ENCODE results near the gene FCRLB. TPM values are rescaled to one million over a fixed set of nuclear protein-coding genes. Genes with fewer than 3 reads are reported as not detected.

The FCRLB gene
- polyA plus RNA-seq, 3 donors, result 0.36 to 0.44 (median 0.39) TPM

DNA sequence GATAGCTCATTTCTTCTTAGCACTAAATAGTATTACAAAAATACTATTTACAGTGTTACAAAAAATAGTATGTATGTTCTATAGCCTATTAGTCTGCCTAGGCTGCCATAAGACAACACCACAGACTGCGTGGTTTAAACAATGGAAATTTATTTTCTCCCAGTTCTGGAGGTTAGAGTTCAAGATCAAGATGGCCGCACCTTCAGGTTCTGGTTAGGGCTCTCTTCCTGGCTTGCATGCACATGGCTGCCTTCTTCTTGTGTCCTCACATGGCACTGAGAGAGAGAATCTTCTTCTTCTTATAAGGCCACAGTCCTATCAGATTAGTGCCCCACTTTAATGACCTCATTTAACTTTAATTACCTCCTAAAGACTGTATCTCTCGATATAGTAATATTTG is 48.9 kb downstream of the FCRLB start:
- no peaks in the 10 kb centered on the region for H3K9me3 Mint-ChIP-seq

GRCh38 chr1:161771161-161771560 is 49.8 kb downstream of the FCRLB start:
- Histone ChIP-seq H3K27ac (ENCODE audit: low read depth in 1 of 2, low read length in 2 of 2) (peak overlapping the region in 1 of 2 donors; percentile 58), H4K20me1 (ENCODE audit: insufficient read depth, low read length) (peaks cover 37% of the 10 kb centered on the region), H3K79me2 (ENCODE audit: insufficient read depth, low read length) (peaks cover 89% of the 10 kb centered on the region), H3K4me2 (replicated peaks; ENCODE audit: extremely low read depth, low read length, poor library complexity, severe bottlenecking) (peak overlapping the region; percentile 62), H3K27me3 (ENCODE audit: control insufficient read depth in 2 of 2, insufficient read depth in 2 of 2, low read length in 2 of 2) (no peaks in the 10 kb centered on the region), H3K4me3 (replicated peaks in 1 of 3; ENCODE audit: low read depth in 2 of 3, low read length in 3 of 3) (peak overlapping the region in 1 of 3 experiments; percentile 36), H3K4me1 (ENCODE audit: control insufficient read depth in 1 of 2, insufficient read depth in 2 of 2, low read length in 2 of 2) (peaks cover 53 to 75% of the 10 kb centered on the region in 2 donors), H3K9me3 (replicated peaks in 1 of 2; ENCODE audit: control insufficient read depth in 1 of 2, insufficient read depth in 1 of 2, low read length in 2 of 2) (no peaks in the 10 kb centered on the region), H3K36me3 (replicated peaks in 1 of 2; ENCODE audit: control insufficient read depth in 1 of 2, insufficient read depth in 2 of 2, low read length in 2 of 2) (no peaks in the 10 kb centered on the region), H3K9ac (ENCODE audit: insufficient read depth, low read length, poor library complexity, severe bottlenecking) (no peak overlapping the region), H2AFZ (ENCODE audit: insufficient read depth, low read depth, low read length, poor library complexity, severe bottlenecking) (no peak overlapping the region)
- Mint-ChIP-seq H3K27ac (no peak overlapping the region), H3K4me3 (no peak overlapping the region), H3K27me3 (ENCODE audit: low read depth in 3 of 3) (no peaks in the 10 kb centered on the region), H3K4me1 (peaks cover 28% of the 10 kb centered on the region), H3K9me3 (no peaks in the 10 kb centered on the region), H3K36me3 (peaks cover 3 to 7% of the 10 kb centered on the region in 2 donors)
- intact Hi-C loops (cut with micrococcal nuclease), result no loop called here
- no CpG with 5 or more reads among the region's 5 CpGs for WGBS (ENCODE audit: insufficient coverage)
- DNase-seq, result no peak
- TF ChIP-seq, protein P1, sequence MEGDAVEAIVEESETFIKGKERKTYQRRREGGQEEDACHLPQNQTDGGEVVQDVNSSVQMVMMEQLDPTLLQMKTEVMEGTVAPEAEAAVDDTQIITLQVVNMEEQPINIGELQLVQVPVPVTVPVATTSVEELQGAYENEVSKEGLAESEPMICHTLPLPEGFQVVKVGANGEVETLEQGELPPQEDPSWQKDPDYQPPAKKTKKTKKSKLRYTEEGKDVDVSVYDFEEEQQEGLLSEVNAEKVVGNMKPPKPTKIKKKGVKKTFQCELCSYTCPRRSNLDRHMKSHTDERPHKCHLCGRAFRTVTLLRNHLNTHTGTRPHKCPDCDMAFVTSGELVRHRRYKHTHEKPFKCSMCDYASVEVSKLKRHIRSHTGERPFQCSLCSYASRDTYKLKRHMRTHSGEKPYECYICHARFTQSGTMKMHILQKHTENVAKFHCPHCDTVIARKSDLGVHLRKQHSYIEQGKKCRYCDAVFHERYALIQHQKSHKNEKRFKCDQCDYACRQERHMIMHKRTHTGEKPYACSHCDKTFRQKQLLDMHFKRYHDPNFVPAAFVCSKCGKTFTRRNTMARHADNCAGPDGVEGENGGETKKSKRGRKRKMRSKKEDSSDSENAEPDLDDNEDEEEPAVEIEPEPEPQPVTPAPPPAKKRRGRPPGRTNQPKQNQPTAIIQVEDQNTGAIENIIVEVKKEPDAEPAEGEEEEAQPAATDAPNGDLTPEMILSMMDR (IDR thresholded peaks at IDR 0.05), result no peak

More for the DNA sequence above, 48.9 kb downstream of the FCRLB start:
- Histone ChIP-seq H3K4me1 (ENCODE audit: control insufficient read depth in 1 of 2, insufficient read depth in 2 of 2, low read length in 2 of 2) (peaks cover 53 to 81% of the 10 kb centered on the region in 2 donors), H3K4me3 (replicated peaks in 1 of 3; ENCODE audit: low read depth in 2 of 3, low read length in 3 of 3) (peak overlapping the region in 1 of 3 experiments; percentile 36), H3K9ac (ENCODE audit: insufficient read depth, low read length, poor library complexity, severe bottlenecking) (no peak overlapping the region), H4K20me1 (ENCODE audit: insufficient read depth, low read length) (peaks cover 28% of the 10 kb centered on the region), H3K27me3 (ENCODE audit: control insufficient read depth in 2 of 2, insufficient read depth in 2 of 2, low read length in 2 of 2) (no peaks in the 10 kb centered on the region), H3K9me3 (replicated peaks in 1 of 2; ENCODE audit: control insufficient read depth in 1 of 2, insufficient read depth in 1 of 2, low read length in 2 of 2) (no peaks in the 10 kb centered on the region), H3K79me2 (ENCODE audit: insufficient read depth, low read length) (peaks cover 81% of the 10 kb centered on the region), H3K36me3 (replicated peaks in 1 of 2; ENCODE audit: control insufficient read depth in 1 of 2, insufficient read depth in 2 of 2, low read length in 2 of 2) (no peaks in the 10 kb centered on the region), H2AFZ (ENCODE audit: insufficient read depth, low read depth, low read length, poor library complexity, severe bottlenecking) (no peak overlapping the region), H3K4me2 (replicated peaks; ENCODE audit: extremely low read depth, low read length, poor library complexity, severe bottlenecking) (peak overlapping the region; percentile 62), H3K27ac (ENCODE audit: low read depth in 1 of 2, low read length in 2 of 2) (no peak overlapping the region)
- H3K27ac Mint-ChIP-seq, result peak overlapping the region in 2 of 7 donors; percentile 35 to 73
- DNase-seq, result no peak
- WGBS (ENCODE audit: insufficient coverage), result no CpG with 5 or more reads among the region's 3 CpGs
- peaks cover 28% of the 10 kb centered on the region for H3K4me1 Mint-ChIP-seq
- H3K4me3 Mint-ChIP-seq, result no peak overlapping the region
- H3K27me3 Mint-ChIP-seq (ENCODE audit: low read depth in 3 of 3), result no peaks in the 10 kb centered on the region
- intact Hi-C loops (cut with micrococcal nuclease), result no loop called here
- H3K36me3 Mint-ChIP-seq, result peaks cover 3 to 7% of the 10 kb centered on the region in 2 donors
- TF ChIP-seq, protein P1 (IDR thresholded peaks at IDR 0.05), result no peak

Measured in CD14-positive monocyte (primary cell).